22Rv1 (cell line): Measurements from ENCODE around the gene MBNL3.
"Not testable (repeated sequence)": the region's sequence is repeated elsewhere in the genome, so short reads cannot be mapped to it uniquely, and the experiment has no call there.

ENCODE experiments used
- H3K27ac ChIP-seq: fragments of 450-650 bp; 2 replicates; pipeline ENCODE4 v1.5.1; 2017
- CTCF ChIP-seq: fragments of 450-650 bp; IDR thresholded peaks from 2 replicates; pipeline ENCODE4 v1.5.1; 2017; ENCODE audit warnings: mild to moderate bottlenecking
- ZFX ChIP-seq: fragments of 450-650 bp; IDR thresholded peaks from 2 replicates; pipeline ENCODE4 v1.6.1; 2017; ENCODE audit warnings: antibody characterized with exemption, borderline replicate concordance

The MBNL3 gene

GRCh38 chrX:132467026-132467425, 21.8 kb downstream of the MBNL3 start:
- TF ChIP-seq CTCF, result no peak
- TF ChIP-seq ZFX, result no peak
- no peak overlapping the region for H3K27ac ChIP-seq

GRCh38 chrX:132463411-132463810, 25.4 kb downstream of the MBNL3 start:
- no peak for TF ChIP-seq ZFX
- peak; percentile 52 for TF ChIP-seq CTCF
- H3K27ac ChIP-seq, result no peak overlapping the region

GRCh38 chrX:132461886-132462285, 27.0 kb downstream of the MBNL3 start:
- no peak overlapping the region for H3K27ac ChIP-seq
- TF ChIP-seq CTCF (no peak), ZFX (no peak)

- H3K27ac ChIP-seq, result no peak overlapping the region
- TF ChIP-seq ZFX (no peak), CTCF (no peak)
These were observed 35.8 kb downstream of the MBNL3 start for GRCh38 chrX:132452911-132453550.

- not testable (repeated sequence) for H3K27ac ChIP-seq
These were observed 42.9 kb downstream of the MBNL3 start for GRCh38 chrX:132445909-132446308.

GRCh38 chrX:132444936-132445335, 43.9 kb downstream of the MBNL3 start:
- TF ChIP-seq CTCF, result no peak
- no peak overlapping the region for H3K27ac ChIP-seq

GRCh38 chrX:132443196-132444135, 45.4 kb downstream of the MBNL3 start:
- H3K27ac ChIP-seq, result no peak overlapping the region
- TF ChIP-seq ZFX (no peak), CTCF (no peak)
